H1 (cell line): Measurements from ENCODE around the gene DOCK11. TPM values are rescaled to one million over a fixed set of nuclear protein-coding genes. Genes with fewer than 3 reads are reported as not detected.

Experiments used
- CTCF ChIA-PET: fragments of 300-600 bp; sonication (Branson Sonifier 250); formaldehyde crosslinking; loops from one replicate; lab custom pipeline; 2021; ENCODE audit not compliant: partially characterized antibody; lab: Charles Lee
- POLR2A ChIA-PET: fragments of 300-600 bp; sonication (Branson Sonifier 250); formaldehyde crosslinking; loops from one replicate; lab custom pipeline; 2021; ENCODE audit warnings: inconsistent platforms; ENCODE audit not compliant: partially characterized antibody; lab: Charles Lee
- DNase-seq, 2 experiments: peaks; one replicate each; pipeline versions ENCODE4 v3.0.0 to v3.0.0-alpha.2; 2010 to 2022; ENCODE audit warnings: low spot score in 2 of 2, low read depth in 1 of 2, mixed read lengths in 1 of 2
- FAIRE-seq: peaks from 2 replicates; lab custom pipeline; 2011; peaks lifted over from hg19 to GRCh38; lab: Jason Lieb, UNC
- H2AFZ ChIP-seq: 2 replicates; pipeline ENCODE4 v1.8.1; 2012; ENCODE audit warnings: low read length, inconsistent platforms
- H2AK5ac ChIP-seq: 2 replicates; pipeline ENCODE4 v1.6.1; 2013; ENCODE audit warnings: low read depth, low read length
- H2BK120ac ChIP-seq: replicated peaks from 2 replicates; pipeline ENCODE3; 2013; ENCODE audit warnings: low read depth, low read length, inconsistent platforms
- H2BK12ac ChIP-seq: 2 replicates; pipeline ENCODE4 v1.6.1; 2013; ENCODE audit warnings: low read depth, low read length
- H2BK15ac ChIP-seq: 2 replicates; pipeline ENCODE4 v1.6.1; 2013; ENCODE audit warnings: low read length
- H2BK20ac ChIP-seq: 2 replicates; pipeline ENCODE4 v1.6.1; 2013; ENCODE audit warnings: low read length
- H2BK5ac ChIP-seq: 2 replicates; pipeline ENCODE4 v1.6.1; 2013; ENCODE audit warnings: low read depth, low read length
- H3K14ac ChIP-seq: 2 replicates; pipeline ENCODE4 v1.6.1; 2013; ENCODE audit warnings: inconsistent platforms; ENCODE audit not compliant: insufficient read length
- H3K18ac ChIP-seq: 2 replicates; pipeline ENCODE4 v1.6.1; 2013; ENCODE audit warnings: low read length; ENCODE audit errors: extremely low read depth
- H3K23ac ChIP-seq: 2 replicates; pipeline ENCODE4 v1.6.1; 2013; ENCODE audit warnings: inconsistent platforms; ENCODE audit not compliant: insufficient read length
- H3K23me2 ChIP-seq: 2 replicates; pipeline ENCODE4 v1.6.1; 2013; ENCODE audit warnings: low read depth, low read length
- H3K27ac ChIP-seq: 2 replicates; pipeline ENCODE4 v1.6.1; 2011; ENCODE audit warnings: low read depth, low read length, inconsistent platforms
- H3K27me3 ChIP-seq, 4 experiments: replicated peaks in 1 of 4; 1 replicate in 1 of 4; 2 replicates in 3 of 4; pipeline versions ENCODE4 v1.6.1 to v1.8.1; 2011 to 2013; ENCODE audit warnings: low read length in 3 of 4, mild to moderate bottlenecking in 3 of 4, inconsistent platforms in 2 of 4, mixed read lengths in 2 of 4, moderate library complexity in 1 of 4; ENCODE audit not compliant: control insufficient read depth in 3 of 4, insufficient read depth in 3 of 4; ENCODE audit errors: extremely low read depth in 1 of 4
- H3K36me3 ChIP-seq, 4 experiments: 2 replicates each; pipeline versions ENCODE4 v1.6.1 to v1.8.1; 2011 to 2013; ENCODE audit warnings: mild to moderate bottlenecking in 4 of 4, low read length in 3 of 4, moderate library complexity in 2 of 4, control low read depth in 1 of 4, inconsistent platforms in 1 of 4; ENCODE audit not compliant: insufficient read depth in 4 of 4, control insufficient read depth in 2 of 4
- H3K4ac ChIP-seq: replicated peaks from 2 replicates; pipeline ENCODE3; 2013; ENCODE audit warnings: low read length, low read depth, mixed read lengths, inconsistent platforms; ENCODE audit not compliant: insufficient read length
- H3K4me1 ChIP-seq, 4 experiments: replicated peaks in 1 of 4; 1 replicate in 1 of 4; 2 replicates in 3 of 4; pipeline versions ENCODE4 v1.6.1 to v1.8.1; 2011 to 2013; ENCODE audit warnings: low read length in 3 of 4, inconsistent platforms in 2 of 4, mixed read lengths in 1 of 4; ENCODE audit not compliant: insufficient read depth in 4 of 4, control insufficient read depth in 3 of 4
- H3K4me2 ChIP-seq, 2 experiments: 2 replicates each; pipeline versions ENCODE4 v1.6.1 to v1.8.1; 2011 to 2013; ENCODE audit warnings: low read depth in 2 of 2, low read length in 2 of 2, control low read depth in 1 of 2, inconsistent platforms in 1 of 2, mild to moderate bottlenecking in 1 of 2; ENCODE audit not compliant: insufficient read depth in 1 of 2
- H3K4me3 ChIP-seq, 4 experiments: fragments of 200-600, 300-600 bp in 1 of 4; sonication (generic), shearing (Covaris generic), sonication (Bioruptor Twin) in 1 of 4; 2 replicates each; pipeline versions ENCODE4 v1.5.1 to v1.8.1; 2011 to 2016; ENCODE audit warnings: low read length in 4 of 4, low read depth in 3 of 4, control low read depth in 2 of 4, inconsistent platforms in 2 of 4, mild to moderate bottlenecking in 2 of 4, mixed read lengths in 1 of 4, moderate library complexity in 1 of 4; ENCODE audit not compliant: insufficient read depth in 2 of 4; ENCODE audit errors: extremely low read depth in 1 of 4
- H3K56ac ChIP-seq: replicated peaks from 2 replicates; pipeline ENCODE3; 2013; ENCODE audit warnings: low read depth, mild to moderate bottlenecking, mixed read lengths, low read length, inconsistent platforms; ENCODE audit not compliant: insufficient read length
- H3K79me1 ChIP-seq: 2 replicates; pipeline ENCODE4 v1.6.1; 2013; ENCODE audit warnings: low read depth, low read length, control low read depth
- H3K79me2 ChIP-seq, 2 experiments: 2 replicates each; pipeline versions ENCODE4 v1.6.1 to v1.8.1; 2012 to 2013; ENCODE audit warnings: low read length in 2 of 2, mild to moderate bottlenecking in 2 of 2, inconsistent platforms in 1 of 2; ENCODE audit not compliant: insufficient read depth in 2 of 2, control insufficient read depth in 1 of 2
- H3K9ac ChIP-seq, 4 experiments: replicated peaks in 1 of 4; 1 replicate in 1 of 4; 2 replicates in 3 of 4; pipeline versions ENCODE4 v1.6.1 to v1.8.1; 2011 to 2013; ENCODE audit warnings: low read depth in 3 of 4, low read length in 3 of 4, control low read depth in 2 of 4, mild to moderate bottlenecking in 2 of 4, moderate library complexity in 2 of 4, inconsistent platforms in 1 of 4; ENCODE audit errors: extremely low read depth in 1 of 4
- H3K9me3 ChIP-seq, 2 experiments: 2 replicates each; pipeline versions ENCODE4 v1.6.1 to v1.8.1; 2012 to 2013; ENCODE audit warnings: mild to moderate bottlenecking in 2 of 2, moderate library complexity in 2 of 2, control low read depth in 1 of 2, inconsistent platforms in 1 of 2, low read depth in 1 of 2, low read length in 1 of 2, mixed read lengths in 1 of 2; ENCODE audit not compliant: insufficient read depth in 2 of 2
- H4K20me1 ChIP-seq, 2 experiments: replicated peaks in 1 of 2; 2 replicates each; pipeline versions ENCODE3 to v1.8.1; 2011 to 2013; ENCODE audit warnings: inconsistent platforms in 2 of 2, low read length in 2 of 2, mild to moderate bottlenecking in 1 of 2; ENCODE audit not compliant: insufficient read depth in 2 of 2, control insufficient read depth in 1 of 2
- H4K5ac ChIP-seq: 2 replicates; pipeline ENCODE4 v1.6.1; 2013; ENCODE audit warnings: low read length, low read depth, mixed read lengths, inconsistent platforms; ENCODE audit not compliant: insufficient read length
- H4K8ac ChIP-seq: 2 replicates; pipeline ENCODE4 v1.8.0; 2013; ENCODE audit warnings: mild to moderate bottlenecking, moderate library complexity, low read length, inconsistent platforms; ENCODE audit not compliant: insufficient read depth; ENCODE audit errors: extremely low read depth
- H4K91ac ChIP-seq: replicated peaks from 2 replicates; pipeline ENCODE3; 2013; ENCODE audit warnings: low read length, mixed read lengths, inconsistent platforms; ENCODE audit not compliant: insufficient read length
- BACH1 ChIP-seq: IDR thresholded peaks from 2 replicates; pipeline ENCODE4 v1.6.1; 2012; ENCODE audit warnings: low read length, improper control_type of control experiment
- BCL11A ChIP-seq, 2 experiments: IDR thresholded peaks; one replicate each; pipeline ENCODE4 v1.6.1; 2011; ENCODE audit warnings: low read depth in 2 of 2, low read length in 2 of 2, mild to moderate bottlenecking in 2 of 2
- CBX5 ChIP-seq: fragments of 300-800, 300-1000 bp; sonication (generic); IDR thresholded peaks from 2 replicates; pipeline ENCODE4 v1.7.1; 2016; ENCODE audit warnings: antibody characterized with exemption, low read length, low read depth
- CEBPB ChIP-seq: IDR thresholded peaks from 2 replicates; pipeline ENCODE4 v1.6.1; 2012; ENCODE audit warnings: low read depth, low read length
- CTBP2 ChIP-seq: IDR thresholded peaks from 2 replicates; pipeline ENCODE4 v1.7.0; 2011; ENCODE audit warnings: borderline replicate concordance, mild to moderate bottlenecking, moderate library complexity, mixed read lengths, low read length; ENCODE audit not compliant: insufficient read depth, insufficient read length
- E2F6 ChIP-seq: IDR thresholded peaks from 2 replicates; pipeline ENCODE4 v1.6.1; 2012; ENCODE audit warnings: inconsistent platforms
- EZH2 ChIP-seq: fragments of 200-600 bp; sonication (generic); IDR thresholded peaks from 2 replicates; pipeline ENCODE4 v1.7.1; 2012; ENCODE audit warnings: low read depth, mild to moderate bottlenecking, moderate library complexity, low read length, inconsistent platforms; ENCODE audit not compliant: severe bottlenecking
- HDAC2 ChIP-seq, 2 experiments: fragments of 300-600 bp in 1 of 2; sonication (generic) in 1 of 2; IDR thresholded peaks; 2 replicates each; pipeline ENCODE4 v1.6.1; 2011 to 2012; ENCODE audit warnings: low read depth in 2 of 2, low read length in 2 of 2, mild to moderate bottlenecking in 2 of 2, moderate library complexity in 2 of 2, borderline replicate concordance in 1 of 2, inconsistent platforms in 1 of 2
- RFX5 ChIP-seq: IDR thresholded peaks from 2 replicates; pipeline ENCODE4 v1.6.1; 2011; ENCODE audit warnings: low read depth, low read length, improper control_type of control experiment, borderline replicate concordance
- RXRA ChIP-seq: IDR thresholded peaks from 2 replicates; pipeline ENCODE4 v1.6.1; 2011; ENCODE audit warnings: low read depth, mild to moderate bottlenecking, low read length, moderate library complexity; ENCODE audit not compliant: insufficient read depth
- SIX5 ChIP-seq: IDR thresholded peaks from 2 replicates; pipeline ENCODE4 v1.6.1; 2011; ENCODE audit warnings: mild to moderate bottlenecking, low read depth, low read length
- SP2 ChIP-seq: IDR thresholded peaks from 2 replicates; pipeline ENCODE4 v1.6.1; 2012; ENCODE audit warnings: mild to moderate bottlenecking, low read length, inconsistent platforms
- TAF7 ChIP-seq: optimal IDR thresholded peaks from 2 replicates; pipeline ENCODE3; 2011; ENCODE audit warnings: low read depth, mild to moderate bottlenecking, inconsistent platforms, low read length, moderate library complexity, borderline replicate concordance
- ZNF274 ChIP-seq: IDR thresholded peaks from 2 replicates; pipeline ENCODE4 v1.7.0; 2012; ENCODE audit warnings: low read length, borderline replicate concordance; ENCODE audit errors: extremely low read depth
- WGBS, 2 experiments: shearing (Covaris generic) in 1 of 2; methylation state at CpG; one replicate each; pipeline versions ENCODE4 v1.1.6 to v1.1.7; 2013 to 2015; ENCODE audit warnings: low lambda C conversion rate in 2 of 2, mixed read lengths in 2 of 2, inconsistent platforms in 1 of 2, low coverage in 1 of 2, missing lambda C conversion rate in 1 of 2; ENCODE audit not compliant: insufficient replicate concordance in 2 of 2, insufficient coverage in 1 of 2, insufficient read length in 1 of 2; ENCODE audit errors: extremely low coverage in 1 of 2, missing lambda C conversion rate in 1 of 2; 5-methylcytosine and 5-hydroxymethylcytosine counted together
- polyA plus RNA-seq, 7 experiments: library from polyadenylated mRNA; depleted of rRNA in 3 of 7; stranded (reverse) in 5 of 7; unstranded in 2 of 7; fragments of >200 nt in 5 of 7; fragments of 200-250 nt in 2 of 7; gene quantifications; 1 replicate in 5 of 7; 2 replicates in 1 of 7; 4 replicates in 1 of 7; pipeline versions ENCODE4 v1.2.1 to v1.2.3, GENCODE V29; 2011 to 2013; ENCODE audit warnings: missing spikeins in 2 of 7, mixed read lengths in 2 of 7
- total RNA-seq: library from RNA; stranded (reverse); fragmentation: NEBNext Ultra II Directional; extraction: Animal tissue kit (Norgen Biotek cat#: 25700); gene quantifications from 2 replicates; pipeline ENCODE4 v1.2.1, GENCODE V29; 2021

DOCK11 gene
- total and polyA plus RNA-seq, 2 of the 8 experiments (the other 6 are each of a cell fraction or from before 2014, with no cell fraction given) = 4.9 to 12.0 TPM

- CTCF ChIA-PET = no interaction called here
- no peaks in the 10 kb centered on the region for H3K4me1 ChIP-seq
- H3K23ac ChIP-seq = no peak overlapping the region
- H3K4ac ChIP-seq = no peak overlapping the region
- no peak overlapping the region for H3K18ac ChIP-seq
- H3K27me3 ChIP-seq = no peaks in the 10 kb centered on the region
- no peak overlapping the region for H3K56ac ChIP-seq
- no peaks in the 10 kb centered on the region for H3K79me1 ChIP-seq
- no peak overlapping the region for H3K27ac ChIP-seq
- H3K23me2 ChIP-seq = no peaks in the 10 kb centered on the region
- H3K9ac ChIP-seq = no peak overlapping the region
- FAIRE-seq (no peak), DNase-seq (no peak)
- H2BK15ac ChIP-seq = no peak overlapping the region
- H2BK12ac ChIP-seq = no peak overlapping the region
- H2BK5ac ChIP-seq = no peak overlapping the region
- H3K36me3 ChIP-seq = no peaks in the 10 kb centered on the region
- 100% methylated on average over 2 of the region's 2 CpGs; no CpG with 5 or more reads in 1 of the 2 experiments for WGBS, 2 experiments
- no peak overlapping the region for H2BK120ac ChIP-seq
- no peak overlapping the region for H2BK20ac ChIP-seq
- H4K20me1 ChIP-seq = no peaks in the 10 kb centered on the region
- no peaks in the 10 kb centered on the region for H3K9me3 ChIP-seq
- no peaks in the 10 kb centered on the region for H3K79me2 ChIP-seq
- no peak overlapping the region for H2AK5ac ChIP-seq
- no peak overlapping the region for H3K4me2 ChIP-seq
- H2AFZ ChIP-seq = no peak overlapping the region
- no peak overlapping the region for H3K4me3 ChIP-seq
- H4K8ac ChIP-seq = no peak overlapping the region
- POLR2A ChIA-PET = no interaction called here
- no peak overlapping the region for H4K5ac ChIP-seq
- no peak overlapping the region for H3K14ac ChIP-seq
- H4K91ac ChIP-seq = no peak overlapping the region
- TF ChIP-seq SIX5 = no peak
- no peak for TF ChIP-seq RFX5
- no peak for TF ChIP-seq E2F6
- TF ChIP-seq EZH2 = no peak
- no peak for TF ChIP-seq CTBP2
- TF ChIP-seq TAF7 = no peak
- TF ChIP-seq BCL11A (IDR thresholded peaks at IDR 0.05; ENCODE audit: low read depth in 2 of 2, low read length in 2 of 2) = no peak
- no peak for TF ChIP-seq CEBPB
- no peak for TF ChIP-seq SP2
- TF ChIP-seq CBX5 = no peak
- no peak for TF ChIP-seq RXRA
- no peak for TF ChIP-seq ZNF274
- TF ChIP-seq BACH1 = no peak
- TF ChIP-seq HDAC2 (IDR thresholded peaks at IDR 0.05; ENCODE audit: borderline replicate concordance in 1 of 2, low read depth in 2 of 2, low read length in 2 of 2) = no peak
These were observed 74.6 kb downstream of the DOCK11 start for GRCh38 chrX:118570209-118570608.
